ENCODE measurements around the gene NLGN4Y. TPM values are rescaled to one million over a fixed set of nuclear protein-coding genes. Genes with fewer than 3 reads are reported as not detected.

NLGN4Y gene
- total RNA-seq, 1 experiment from 2014 or later = not detected

GRCh38 chrY:14825728-14826127 is 301.4 kb downstream of the NLGN4Y start:
- ChIA-PET CTCF (no interaction called here), POLR2A (ENCODE audit: unreplicated experiment) (no interaction called here)
- Histone ChIP-seq H3K4me3 (no peak overlapping the region), H3K36me3 (ENCODE audit: low read depth) (no peaks in the 10 kb centered on the region), H3K9me2 (ENCODE audit: insufficient read depth) (no peaks in the 10 kb centered on the region), H2AFZ (no peak overlapping the region), H4K20me1 (ENCODE audit: insufficient read depth) (no peaks in the 10 kb centered on the region), H3K27ac (no peak overlapping the region), H3K4me1 (replicated peaks; ENCODE audit: insufficient read depth) (no peaks in the 10 kb centered on the region), H3K79me2 (ENCODE audit: low read depth) (no peaks in the 10 kb centered on the region), H3K9me3 (ENCODE audit: insufficient read depth, low read depth) (no peaks in the 10 kb centered on the region), H3F3A (ENCODE audit: insufficient read depth, low read depth) (no peaks in the 10 kb centered on the region), H3K4me2 (no peak overlapping the region), H3K27me3 (ENCODE audit: insufficient read depth, low read depth) (no peaks in the 10 kb centered on the region)
- no TSS peak for BruUV-seq (replicated peaks)
- TF ChIP-seq EZH2 (IDR thresholded peaks at IDR 0.05; ENCODE audit: low read depth) (no peak), CTCF (conservative IDR thresholded peaks at IDR 0.05) (no peak)
- no peak for DNase-seq
- intact Hi-C loops (cut with micrococcal nuclease; ENCODE audit: unreplicated experiment) = no loop called here

- TF ChIP-seq CTCF (conservative IDR thresholded peaks at IDR 0.05) (no peak), EZH2 (IDR thresholded peaks at IDR 0.05; ENCODE audit: low read depth) (no peak)
- DNase-seq = no peak
- Histone ChIP-seq H3K4me2 (no peak overlapping the region), H3K4me1 (replicated peaks; ENCODE audit: insufficient read depth) (no peaks in the 10 kb centered on the region), H3K27me3 (ENCODE audit: insufficient read depth, low read depth) (no peaks in the 10 kb centered on the region), H3K36me3 (ENCODE audit: low read depth) (no peaks in the 10 kb centered on the region), H3K9me2 (ENCODE audit: insufficient read depth) (no peaks in the 10 kb centered on the region), H3K9me3 (ENCODE audit: insufficient read depth, low read depth) (no peaks in the 10 kb centered on the region), H3K79me2 (ENCODE audit: low read depth) (no peaks in the 10 kb centered on the region), H3K4me3 (no peak overlapping the region), H2AFZ (no peak overlapping the region), H3K27ac (no peak overlapping the region), H3F3A (ENCODE audit: insufficient read depth, low read depth) (no peaks in the 10 kb centered on the region), H4K20me1 (ENCODE audit: insufficient read depth) (no peaks in the 10 kb centered on the region)
- POLR2A ChIA-PET (ENCODE audit: unreplicated experiment) = no interaction called here
- CTCF ChIA-PET = no interaction called here
- intact Hi-C loops (cut with micrococcal nuclease; ENCODE audit: unreplicated experiment) = no loop called here
- BruUV-seq (replicated peaks) = no TSS peak
Observed at GRCh38 chrY:14828531-14828930, 304.2 kb downstream of the NLGN4Y start.

GRCh38 chrY:14829366-14829885 is 305.1 kb downstream of the NLGN4Y start:
- TF ChIP-seq EZH2 (IDR thresholded peaks at IDR 0.05; ENCODE audit: low read depth) (no peak), CTCF (conservative IDR thresholded peaks at IDR 0.05) (no peak)
- Histone ChIP-seq H3K4me3 (no peak overlapping the region), H3K79me2 (ENCODE audit: low read depth) (no peaks in the 10 kb centered on the region), H4K20me1 (ENCODE audit: insufficient read depth) (no peaks in the 10 kb centered on the region), H3K9me2 (ENCODE audit: insufficient read depth) (no peaks in the 10 kb centered on the region), H3K27ac (no peak overlapping the region), H3K9me3 (ENCODE audit: insufficient read depth, low read depth) (no peaks in the 10 kb centered on the region), H3F3A (ENCODE audit: insufficient read depth, low read depth) (no peaks in the 10 kb centered on the region), H3K27me3 (ENCODE audit: insufficient read depth, low read depth) (no peaks in the 10 kb centered on the region), H3K36me3 (ENCODE audit: low read depth) (no peaks in the 10 kb centered on the region), H2AFZ (no peak overlapping the region), H3K4me2 (no peak overlapping the region), H3K4me1 (replicated peaks; ENCODE audit: insufficient read depth) (no peaks in the 10 kb centered on the region)
- intact Hi-C loops (cut with micrococcal nuclease; ENCODE audit: unreplicated experiment) = no loop called here
- ChIA-PET POLR2A (ENCODE audit: unreplicated experiment) (no interaction called here), CTCF (no interaction called here)
- DNase-seq = no peak
- BruUV-seq (replicated peaks) = no TSS peak

All from PC-9 (cell line).